ENCODE data around the gene CTSG. TPM values are rescaled to one million over a fixed set of nuclear protein-coding genes. Genes with fewer than 3 reads are reported as not detected.
"Not testable (repeated sequence)": the region's sequence is repeated elsewhere in the genome, so short reads cannot be mapped to it uniquely, and the experiment has no call there.

CTSG gene
- total RNA-seq, 3 donors from 2014 or later = not detected

DNA sequence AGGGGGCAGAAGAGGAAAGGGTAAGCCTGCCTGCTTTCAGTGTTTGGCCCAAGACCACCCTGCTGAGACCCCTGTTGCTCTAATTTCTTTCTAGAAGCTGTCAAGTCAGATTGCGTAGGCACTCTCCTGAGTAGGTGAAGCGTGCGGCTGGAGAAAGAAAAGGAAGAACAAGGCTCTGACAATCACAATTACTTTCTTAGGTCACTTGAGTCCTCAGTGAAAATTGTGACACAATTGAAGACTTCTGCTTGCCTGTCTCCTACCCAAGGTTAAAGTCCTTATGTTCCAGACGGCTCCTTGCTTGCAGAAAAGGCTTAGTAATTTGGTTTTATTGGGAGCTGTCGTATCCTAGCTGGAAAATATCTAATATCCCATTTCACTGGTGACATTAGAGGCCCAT lies 721 bp upstream of the CTSG start:
- no peak overlapping the region for H3K4me3 Mint-ChIP-seq
- no peaks in the 10 kb centered on the region for H3K9me3 Mint-ChIP-seq
- no peaks in the 10 kb centered on the region for H3K4me1 Mint-ChIP-seq (ENCODE audit: low read depth)
- ATAC-seq (no peak), DNase-seq (no peak)
- no peaks in the 10 kb centered on the region for H3K36me3 Mint-ChIP-seq (ENCODE audit: insufficient read depth)
- no peaks in the 10 kb centered on the region for H3K27me3 Mint-ChIP-seq (ENCODE audit: low read depth)

GRCh38 chr14:24574206-24574774 lies 1.8 kb downstream of the CTSG start:
- no peak for DNase-seq
- H3K27me3 Mint-ChIP-seq (ENCODE audit: low read depth) = no peaks in the 10 kb centered on the region
- no peak for ATAC-seq
- H3K4me1 Mint-ChIP-seq (ENCODE audit: low read depth) = no peaks in the 10 kb centered on the region
- no peaks in the 10 kb centered on the region for H3K36me3 Mint-ChIP-seq (ENCODE audit: insufficient read depth)
- H3K4me3 Mint-ChIP-seq = no peak overlapping the region
- H3K9me3 Mint-ChIP-seq = no peaks in the 10 kb centered on the region

- peaks cover 36% of the 10 kb centered on the region for H3K9me3 Mint-ChIP-seq
- DNase-seq (no peak), ATAC-seq (no peak)
- H3K36me3 Mint-ChIP-seq (ENCODE audit: insufficient read depth) = no peaks in the 10 kb centered on the region
- no peaks in the 10 kb centered on the region for H3K4me1 Mint-ChIP-seq (ENCODE audit: low read depth)
- H3K4me3 Mint-ChIP-seq = no peak overlapping the region
- peaks cover 5% of the 10 kb centered on the region for H3K27me3 Mint-ChIP-seq (ENCODE audit: low read depth)
Measured at GRCh38 chr14:24566318-24566717, 9.7 kb downstream of the CTSG start.

- Mint-ChIP-seq H3K27me3 (ENCODE audit: low read depth) (peaks cover 5% of the 10 kb centered on the region), H3K36me3 (ENCODE audit: insufficient read depth) (no peaks in the 10 kb centered on the region), H3K9me3 (peaks cover 36% of the 10 kb centered on the region), H3K4me3 (no peak overlapping the region), H3K4me1 (ENCODE audit: low read depth) (no peaks in the 10 kb centered on the region)
- ATAC-seq = no peak
- DNase-seq = no peak
Measured at GRCh38 chr14:24565766-24566165, 10.3 kb downstream of the CTSG start.

GRCh38 chr14:24563505-24563904 lies 12.5 kb downstream of the CTSG start:
- ATAC-seq (no peak), DNase-seq (no peak)
- Mint-ChIP-seq H3K9me3 (peaks cover 36% of the 10 kb centered on the region), H3K4me3 (no peak overlapping the region), H3K4me1 (ENCODE audit: low read depth) (no peaks in the 10 kb centered on the region), H3K36me3 (ENCODE audit: insufficient read depth) (no peaks in the 10 kb centered on the region), H3K27me3 (ENCODE audit: low read depth) (peaks cover 11% of the 10 kb centered on the region)

DNA sequence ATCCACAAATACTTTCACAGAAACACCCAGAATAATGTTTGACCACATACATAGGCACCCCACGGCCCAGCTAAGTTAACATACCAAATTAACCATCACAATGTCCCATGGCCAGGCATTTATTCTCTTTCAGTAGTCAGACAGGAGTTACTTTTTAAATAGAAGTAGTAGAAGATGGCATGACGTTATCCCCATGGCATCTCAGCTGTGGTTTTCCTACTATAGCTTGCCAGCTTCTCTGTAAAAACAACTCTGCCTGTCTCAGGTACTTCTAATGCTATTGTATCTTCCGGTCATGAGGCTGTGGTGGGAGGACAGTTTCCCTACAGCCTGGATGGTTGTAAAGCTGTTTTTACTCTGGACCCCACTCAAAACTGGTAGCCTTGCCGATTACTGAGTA lies 19.3 kb downstream of the CTSG start:
- Mint-ChIP-seq H3K36me3 (ENCODE audit: insufficient read depth) (no peaks in the 10 kb centered on the region), H3K4me1 (ENCODE audit: low read depth) (no peaks in the 10 kb centered on the region)
- ATAC-seq = no peak

DNA sequence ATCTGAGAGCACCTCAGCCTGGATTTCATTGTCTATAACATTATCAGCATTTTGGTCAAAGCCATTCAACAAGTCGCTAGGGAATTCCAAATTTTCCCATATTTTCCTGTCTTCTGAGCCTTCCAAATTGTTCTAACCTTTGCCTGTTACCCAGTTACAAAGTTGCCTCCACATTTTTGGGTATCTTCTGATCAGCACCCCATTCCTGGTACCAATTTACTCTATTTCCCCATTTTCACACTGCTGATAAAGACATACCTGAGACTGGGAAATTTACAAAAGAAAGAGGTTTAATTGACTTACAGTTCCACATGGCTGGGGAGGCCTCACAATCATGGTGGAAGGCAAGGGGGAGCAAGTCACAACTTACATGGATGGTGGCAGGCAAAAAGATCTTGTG lies 27.0 kb downstream of the CTSG start:
- ATAC-seq; H3K4me1 Mint-ChIP-seq (ENCODE audit: low read depth); H3K4me3 Mint-ChIP-seq; DNase-seq; H3K27me3 Mint-ChIP-seq (ENCODE audit: low read depth); H3K36me3 Mint-ChIP-seq (ENCODE audit: insufficient read depth): not testable (repeated sequence)
- peaks cover 42% of the 10 kb centered on the region for H3K9me3 Mint-ChIP-seq

More for the DNA sequence above, 19.3 kb downstream of the CTSG start:
- no peak for DNase-seq
- H3K9me3 Mint-ChIP-seq = peaks cover 5% of the 10 kb centered on the region
- H3K27me3 Mint-ChIP-seq (ENCODE audit: low read depth) = peaks cover 9% of the 10 kb centered on the region
- no peak overlapping the region for H3K4me3 Mint-ChIP-seq

GRCh38 chr14:24542346-24542936 lies 33.6 kb downstream of the CTSG start:
- DNase-seq (no peak), ATAC-seq (no peak)
- no peaks in the 10 kb centered on the region for H3K36me3 Mint-ChIP-seq (ENCODE audit: insufficient read depth)
- no peaks in the 10 kb centered on the region for H3K4me1 Mint-ChIP-seq (ENCODE audit: low read depth)
- H3K9me3 Mint-ChIP-seq = peaks cover 24% of the 10 kb centered on the region
- H3K4me3 Mint-ChIP-seq = no peak overlapping the region
- peaks cover 19% of the 10 kb centered on the region for H3K27me3 Mint-ChIP-seq (ENCODE audit: low read depth)

- DNase-seq (no peak), ATAC-seq (peak; percentile 43 to 46)
- Mint-ChIP-seq H3K4me3 (no peak overlapping the region), H3K9me3 (peaks cover 4% of the 10 kb centered on the region), H3K4me1 (ENCODE audit: low read depth) (peaks cover 2% of the 10 kb centered on the region), H3K27me3 (ENCODE audit: low read depth) (peaks cover 16% of the 10 kb centered on the region), H3K36me3 (ENCODE audit: insufficient read depth) (no peaks in the 10 kb centered on the region)
Measured at GRCh38 chr14:24535737-24536136, 40.3 kb downstream of the CTSG start.

GRCh38 chr14:24534286-24534685 lies 41.8 kb downstream of the CTSG start:
- Mint-ChIP-seq H3K4me3 (no peak overlapping the region), H3K4me1 (ENCODE audit: low read depth) (peaks cover 2% of the 10 kb centered on the region), H3K36me3 (ENCODE audit: insufficient read depth) (no peaks in the 10 kb centered on the region), H3K9me3 (peaks cover 2% of the 10 kb centered on the region), H3K27me3 (ENCODE audit: low read depth) (peaks cover 13% of the 10 kb centered on the region)
- ATAC-seq (no peak), DNase-seq (no peak)

- H3K4me3 Mint-ChIP-seq; H3K4me1 Mint-ChIP-seq (ENCODE audit: low read depth); DNase-seq; H3K36me3 Mint-ChIP-seq (ENCODE audit: insufficient read depth); H3K9me3 Mint-ChIP-seq; ATAC-seq: not testable (repeated sequence)
- H3K27me3 Mint-ChIP-seq (ENCODE audit: low read depth) = peaks cover 22% of the 10 kb centered on the region
Measured at GRCh38 chr14:24525877-24526620, 50.0 kb downstream of the CTSG start.

Other genes with a start within 250 kb of the CTSG start
- under 1 TPM; 0.43 to 0.76 (median 0.53) TPM for gene ADCY4, start 241.2 kb downstream of the CTSG start, total RNA-seq
- gene RIPK3, start 236.3 kb downstream of the CTSG start, total RNA-seq = 1 to 10 TPM; 5.9 to 8.0 (median 6.2) TPM
- under 1 TPM; 0.13 to 0.38 (median 0.32) TPM for gene NFATC4, start 208.1 kb downstream of the CTSG start, total RNA-seq
- gene NYNRIN, start 177.2 kb downstream of the CTSG start, total RNA-seq = under 1 TPM in 2 of 3 donors, not detected in 1; 0.03 to 0.05 TPM
- gene CBLN3, start 146.6 kb downstream of the CTSG start, total RNA-seq = 1 to 10 TPM; 3.1 to 5.6 (median 3.6) TPM
- 10 to 100 TPM; 53.2 to 65.1 (median 56.5) TPM for gene KHNYN, start 146.3 kb downstream of the CTSG start, total RNA-seq
- 10 to 100 TPM; 52.6 to 59.9 (median 59.4) TPM for gene SDR39U1, start 133.5 kb downstream of the CTSG start, total RNA-seq
- 1 to 10 TPM in 1 of 3 donors, not detected in 2; 1.2 TPM for gene CMA1, start 68.0 kb downstream of the CTSG start, total RNA-seq
- gene GZMH, start 33.4 kb upstream of the CTSG start, total RNA-seq = 100 to 1,000 TPM in 1 of 3 donors, 10 to 100 TPM in 2; 34.7 to 116 (median 58.8) TPM
- 1,000 to 10,000 TPM; 1,078 to 3,056 (median 1,179) TPM for gene GZMB, start 57.9 kb upstream of the CTSG start, total RNA-seq

Data from activated T-cell treated with anti-CD3 and anti-CD28 coated beads, Interleukin-2, amount 50 U/mL, for 4 hours (primary cell).